ENCODE data around the gene SLC32A1.

Gene SLC32A1

GRCh38 chr20:38748097-38748860, 24.0 kb downstream of the SLC32A1 start, which contains the start of gene ACTR5:
Gene ACTR5, plus strand, starts transcription at chr20:38748460. Its CDS starts 19 bp downstream, at chr20:38748479.
- no peak for TF ChIP-seq CTCF (IDR thresholded peaks at IDR 0.05; ENCODE audit: extremely low read depth, insufficient read depth, missing control alignments)
- peak; percentile 99 for DNase-seq (ENCODE audit: low spot score)
- in situ Hi-C loops (cut with MboI; ENCODE audit: low pct_unique_long_range_greater_than_20kb, low sequenced_read_pairs, unreplicated experiment) = no loop called here

DNA sequence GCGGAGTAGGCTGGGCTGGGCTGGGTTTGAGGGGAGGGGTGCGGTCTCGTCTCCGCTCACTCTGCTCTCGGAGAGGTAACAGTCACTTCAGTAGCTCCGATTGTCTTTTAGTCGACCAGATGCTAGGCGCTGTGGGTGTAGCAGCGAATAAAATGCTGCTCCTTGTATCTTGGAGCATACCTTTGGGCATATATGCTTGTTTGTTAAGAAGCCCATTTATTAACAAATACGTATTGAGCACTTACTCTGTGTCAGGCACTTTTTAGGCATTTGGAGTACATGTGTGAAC, 24.5 kb downstream of the SLC32A1 start:
- DNase-seq (ENCODE audit: low spot score) = no peak
- TF ChIP-seq CTCF (IDR thresholded peaks at IDR 0.05; ENCODE audit: extremely low read depth, insufficient read depth, missing control alignments) = no peak
- in situ Hi-C loops (cut with MboI; ENCODE audit: low pct_unique_long_range_greater_than_20kb, low sequenced_read_pairs, unreplicated experiment) = no loop called here

GRCh38 chr20:38751360-38751976, 27.2 kb downstream of the SLC32A1 start:
- peak; percentile 57 for DNase-seq (ENCODE audit: low spot score)
- peak; percentile 73 for TF ChIP-seq CTCF (IDR thresholded peaks at IDR 0.05; ENCODE audit: extremely low read depth, insufficient read depth, missing control alignments)
- in situ Hi-C loops (cut with MboI; ENCODE audit: low pct_unique_long_range_greater_than_20kb, low sequenced_read_pairs, unreplicated experiment) = no loop called here

DNA sequence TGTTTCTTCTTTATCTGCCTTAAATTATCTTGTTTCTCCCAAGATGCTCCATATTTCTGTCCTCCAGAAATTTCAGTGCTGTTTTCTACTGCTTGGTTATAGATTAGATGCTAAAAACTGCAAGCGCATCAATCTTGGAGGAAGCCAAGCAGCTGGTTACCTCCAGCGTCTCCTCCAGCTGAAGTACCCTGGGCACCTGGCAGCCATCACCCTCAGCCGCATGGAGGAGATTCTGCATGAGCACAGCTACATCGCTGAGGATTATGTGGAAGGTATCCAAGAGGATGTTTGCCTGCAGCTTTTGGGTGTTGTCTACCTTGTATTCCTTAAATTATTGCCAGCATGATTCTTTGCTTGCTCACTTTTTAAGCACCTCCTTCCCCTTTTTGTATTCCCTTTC, 27.7 kb downstream of the SLC32A1 start:
- TF ChIP-seq CTCF (IDR thresholded peaks at IDR 0.05; ENCODE audit: extremely low read depth, insufficient read depth, missing control alignments) = no peak
- in situ Hi-C loops (cut with MboI; ENCODE audit: low pct_unique_long_range_greater_than_20kb, low sequenced_read_pairs, unreplicated experiment) = no loop called here
- no peak for DNase-seq (ENCODE audit: low spot score)

GRCh38 chr20:38754924-38755323, 30.6 kb downstream of the SLC32A1 start:
- in situ Hi-C loops (cut with MboI; ENCODE audit: low pct_unique_long_range_greater_than_20kb, low sequenced_read_pairs, unreplicated experiment) = no loop called here
- no peak for DNase-seq (ENCODE audit: low spot score)
- no peak for TF ChIP-seq CTCF (IDR thresholded peaks at IDR 0.05; ENCODE audit: extremely low read depth, insufficient read depth, missing control alignments)

- no peak for DNase-seq (ENCODE audit: low spot score)
- in situ Hi-C loops (cut with MboI; ENCODE audit: low pct_unique_long_range_greater_than_20kb, low sequenced_read_pairs, unreplicated experiment) = no loop called here
- TF ChIP-seq CTCF (IDR thresholded peaks at IDR 0.05; ENCODE audit: extremely low read depth, insufficient read depth, missing control alignments) = no peak
Observed at GRCh38 chr20:38755324-38755910, 31.1 kb downstream of the SLC32A1 start.
